Suprapubic skin (tissue), 4 donors: ENCODE data around the gene NNMT. TPM values are rescaled to one million over a fixed set of nuclear protein-coding genes. Genes with fewer than 3 reads are reported as not detected.
A peak's percentile ranks its signal among the peaks of the same experiment; 100 is the strongest.

Source experiments
- DNase-seq, 2 donors: peaks; one replicate each; pipeline ENCODE4 v3.0.0-alpha.2; 2019; ENCODE audit warnings: low spot score in 2 of 2
- H3K27ac ChIP-seq: fragments of 200-600 bp; sonication (generic); one replicate; pipeline ENCODE4 v1.5.1; 2019
- H3K27me3 ChIP-seq: fragments of 200-600 bp; sonication (generic); one replicate; pipeline ENCODE4 v1.5.1; 2019
- H3K36me3 ChIP-seq: fragments of 200-600 bp; sonication (generic); one replicate; pipeline ENCODE4 v1.5.1; 2019
- H3K4me1 ChIP-seq: fragments of 200-600 bp; sonication (generic); one replicate; pipeline ENCODE4 v1.5.1; 2019
- H3K4me3 ChIP-seq: fragments of 200-600 bp; sonication (generic); one replicate; pipeline ENCODE4 v1.5.1; 2019; ENCODE audit warnings: mild to moderate bottlenecking
- H3K9me3 ChIP-seq: fragments of 200-600 bp; sonication (generic); one replicate; pipeline ENCODE4 v1.5.1; 2019
- EP300 ChIP-seq: sonication (generic); formaldehyde crosslinking; IDR thresholded peaks from one replicate; pipeline ENCODE4 v1.6.1; 2017; ENCODE audit warnings: antibody characterized with exemption
- POLR2A ChIP-seq, 2 donors: fragments of 450-650 bp; IDR thresholded peaks; one replicate each; pipeline ENCODE4 v1.6.1; 2017; ENCODE audit warnings: antibody characterized with exemption in 2 of 2, mild to moderate bottlenecking in 2 of 2, moderate library complexity in 2 of 2
- POLR2AphosphoS5 ChIP-seq, 3 donors: sonication (generic); formaldehyde crosslinking; IDR thresholded peaks; one replicate each; pipeline ENCODE4 v1.6.1; 2017; ENCODE audit warnings: antibody characterized with exemption in 3 of 3
- WGBS: methylation state at CpG from one replicate; pipeline ENCODE4 v1.1.5; 2018; 5-methylcytosine and 5-hydroxymethylcytosine counted together
- total RNA-seq, 4 donors: library from RNA; depleted of rRNA; stranded (reverse); fragments of >200 nt; gene quantifications; one replicate each; pipeline ENCODE4 v1.1.0, GENCODE V29; 2016
- TF ChIP-seq, protein P1 (sequence below), 2 donors: fragments of 200-600 bp in 1 of 2; fragments of 450-650 bp in 1 of 2; sonication (generic) in 1 of 2; IDR thresholded peaks; one replicate each; pipeline ENCODE4 v1.5.1; 2016 to 2019; ENCODE audit warnings: antibody characterized with exemption in 2 of 2, mild to moderate bottlenecking in 1 of 2, moderate library complexity in 1 of 2

The NNMT gene
- total RNA-seq, 4 donors from 2014 or later: 106 to 269 (median 210) TPM

DNA sequence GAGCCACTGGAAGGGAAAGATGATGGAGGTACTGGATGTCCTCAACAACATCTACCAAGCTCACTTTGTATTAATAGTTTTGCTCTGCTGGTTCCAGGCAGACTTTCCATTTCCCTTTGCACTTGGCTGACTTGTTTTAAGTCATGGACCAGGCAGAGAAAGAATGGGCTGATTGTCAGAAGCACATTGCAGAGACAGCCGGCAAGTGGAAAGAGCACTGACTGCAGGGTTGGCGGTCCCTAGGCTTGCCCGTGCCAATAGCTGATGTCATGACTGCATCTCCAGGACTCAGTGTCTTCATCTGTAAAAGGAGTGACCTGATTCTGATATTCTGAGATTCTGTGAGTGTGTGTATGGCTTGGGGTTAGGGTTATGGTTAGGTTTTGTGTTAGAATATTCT is 20.9 kb upstream of the NNMT start:
- Histone ChIP-seq H3K4me1 (peaks cover 4% of the 10 kb centered on the region), H3K4me3 (no peak overlapping the region), H3K27ac (no peak overlapping the region), H3K27me3 (peaks cover 2% of the 10 kb centered on the region), H3K36me3 (no peaks in the 10 kb centered on the region), H3K9me3 (no peaks in the 10 kb centered on the region)
- 72% methylated on average over 3 of the region's 3 CpGs for WGBS
- DNase-seq: no peak
- no peak for TF ChIP-seq EP300
- no peak for TF ChIP-seq POLR2A (IDR thresholded peaks at IDR 0.05)
- no peak for TF ChIP-seq POLR2AphosphoS5 (IDR thresholded peaks at IDR 0.05)
- TF ChIP-seq, protein P1, sequence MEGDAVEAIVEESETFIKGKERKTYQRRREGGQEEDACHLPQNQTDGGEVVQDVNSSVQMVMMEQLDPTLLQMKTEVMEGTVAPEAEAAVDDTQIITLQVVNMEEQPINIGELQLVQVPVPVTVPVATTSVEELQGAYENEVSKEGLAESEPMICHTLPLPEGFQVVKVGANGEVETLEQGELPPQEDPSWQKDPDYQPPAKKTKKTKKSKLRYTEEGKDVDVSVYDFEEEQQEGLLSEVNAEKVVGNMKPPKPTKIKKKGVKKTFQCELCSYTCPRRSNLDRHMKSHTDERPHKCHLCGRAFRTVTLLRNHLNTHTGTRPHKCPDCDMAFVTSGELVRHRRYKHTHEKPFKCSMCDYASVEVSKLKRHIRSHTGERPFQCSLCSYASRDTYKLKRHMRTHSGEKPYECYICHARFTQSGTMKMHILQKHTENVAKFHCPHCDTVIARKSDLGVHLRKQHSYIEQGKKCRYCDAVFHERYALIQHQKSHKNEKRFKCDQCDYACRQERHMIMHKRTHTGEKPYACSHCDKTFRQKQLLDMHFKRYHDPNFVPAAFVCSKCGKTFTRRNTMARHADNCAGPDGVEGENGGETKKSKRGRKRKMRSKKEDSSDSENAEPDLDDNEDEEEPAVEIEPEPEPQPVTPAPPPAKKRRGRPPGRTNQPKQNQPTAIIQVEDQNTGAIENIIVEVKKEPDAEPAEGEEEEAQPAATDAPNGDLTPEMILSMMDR (IDR thresholded peaks at IDR 0.05): no peak

GRCh38 chr11:114276077-114276476 is 20.1 kb upstream of the NNMT start:
- TF ChIP-seq, protein P1 (IDR thresholded peaks at IDR 0.05): no peak
- peaks cover 12% of the 10 kb centered on the region for H3K4me1 ChIP-seq
- no peak overlapping the region for H3K27ac ChIP-seq
- H3K9me3 ChIP-seq: no peaks in the 10 kb centered on the region
- no peak for DNase-seq
- no peaks in the 10 kb centered on the region for H3K36me3 ChIP-seq
- 80% methylated on average over 4 of the region's 5 CpGs for WGBS
- H3K4me3 ChIP-seq: no peak overlapping the region
- peaks cover 2% of the 10 kb centered on the region for H3K27me3 ChIP-seq

DNA sequence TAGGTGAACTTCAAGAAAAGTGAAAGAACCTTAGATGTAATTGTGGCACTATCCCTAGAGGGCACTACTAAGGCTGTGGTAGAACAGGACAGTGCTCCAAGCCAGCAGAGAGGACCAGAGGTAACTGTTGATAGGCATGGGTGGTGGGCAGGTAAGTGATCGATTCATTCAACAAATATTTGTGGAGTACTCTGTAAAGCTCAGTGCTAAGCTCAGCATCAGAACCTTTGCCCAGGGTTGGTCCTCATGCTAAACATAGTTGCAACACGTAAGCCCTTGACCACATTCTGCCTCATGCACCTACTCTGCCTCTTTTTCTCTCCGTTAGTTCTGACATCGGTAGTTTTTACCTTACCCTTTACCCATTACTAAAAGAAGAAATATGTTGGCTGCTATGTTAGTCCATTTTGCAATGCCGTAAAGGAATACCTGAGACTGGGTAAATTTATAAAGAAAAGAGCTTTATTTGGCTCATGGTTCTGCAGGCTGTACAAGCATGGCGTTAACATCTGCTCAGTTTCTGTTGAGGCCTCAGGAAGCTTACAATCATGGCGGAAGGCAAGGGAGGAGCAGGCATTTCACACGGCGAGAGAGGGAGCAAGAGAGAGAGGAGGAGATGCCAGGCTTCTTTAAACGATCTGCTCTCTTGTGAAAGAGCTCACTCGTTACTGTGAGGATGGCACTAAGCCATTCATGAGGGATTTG is 18.4 kb upstream of the NNMT start:
- H3K9me3 ChIP-seq: no peaks in the 10 kb centered on the region
- peaks cover 2% of the 10 kb centered on the region for H3K27me3 ChIP-seq
- TF ChIP-seq EP300: no peak
- no peak overlapping the region for H3K4me3 ChIP-seq
- no peak for DNase-seq
- peaks cover 22% of the 10 kb centered on the region for H3K4me1 ChIP-seq
- H3K27ac ChIP-seq: no peak overlapping the region
- 88% methylated on average over 11 of the region's 11 CpGs for WGBS
- H3K36me3 ChIP-seq: no peaks in the 10 kb centered on the region

- WGBS: 80% methylated on average over 4 of the region's 4 CpGs
- H3K27ac ChIP-seq: no peak overlapping the region
- peaks cover 2% of the 10 kb centered on the region for H3K27me3 ChIP-seq
- H3K9me3 ChIP-seq: no peaks in the 10 kb centered on the region
- H3K36me3 ChIP-seq: no peaks in the 10 kb centered on the region
- peaks cover 22% of the 10 kb centered on the region for H3K4me1 ChIP-seq
- no peak overlapping the region for H3K4me3 ChIP-seq
- DNase-seq: no peak
- TF ChIP-seq POLR2AphosphoS5 (IDR thresholded peaks at IDR 0.05) (no peak), POLR2A (IDR thresholded peaks at IDR 0.05) (no peak), EP300 (no peak)
- TF ChIP-seq, protein P1 (IDR thresholded peaks at IDR 0.05): no peak
Measured at GRCh38 chr11:114278342-114279065, 17.7 kb upstream of the NNMT start.

- H3K4me3 ChIP-seq: no peak overlapping the region
- peak overlapping the region; percentile 59 for H3K27ac ChIP-seq
- H3K36me3 ChIP-seq: no peaks in the 10 kb centered on the region
- no peaks in the 10 kb centered on the region for H3K9me3 ChIP-seq
- peaks cover 29% of the 10 kb centered on the region for H3K4me1 ChIP-seq
- WGBS: 48% methylated on average over 9 of the region's 9 CpGs
- TF ChIP-seq POLR2A (IDR thresholded peaks at IDR 0.05): no peak
- TF ChIP-seq, protein P1 (IDR thresholded peaks at IDR 0.05): no peak
- TF ChIP-seq EP300: no peak
- no peak for TF ChIP-seq POLR2AphosphoS5 (IDR thresholded peaks at IDR 0.05)
- no peak for DNase-seq
- peaks cover 2% of the 10 kb centered on the region for H3K27me3 ChIP-seq
Measured at GRCh38 chr11:114279792-114280546, 16.2 kb upstream of the NNMT start.
